SH-SY5Y (cell line): ENCODE measurements around the gene FAM124B.

Experiments used
- GATA2 ChIP-seq: IDR thresholded peaks from 2 replicates; pipeline ENCODE4 v1.6.1; 2011; ENCODE audit warnings: mild to moderate bottlenecking, low read depth, low read length
- GATA3 ChIP-seq: IDR thresholded peaks from 2 replicates; pipeline ENCODE4 v1.6.1; 2011; ENCODE audit warnings: low read depth, mild to moderate bottlenecking, low read length, moderate library complexity

Gene FAM124B

DNA sequence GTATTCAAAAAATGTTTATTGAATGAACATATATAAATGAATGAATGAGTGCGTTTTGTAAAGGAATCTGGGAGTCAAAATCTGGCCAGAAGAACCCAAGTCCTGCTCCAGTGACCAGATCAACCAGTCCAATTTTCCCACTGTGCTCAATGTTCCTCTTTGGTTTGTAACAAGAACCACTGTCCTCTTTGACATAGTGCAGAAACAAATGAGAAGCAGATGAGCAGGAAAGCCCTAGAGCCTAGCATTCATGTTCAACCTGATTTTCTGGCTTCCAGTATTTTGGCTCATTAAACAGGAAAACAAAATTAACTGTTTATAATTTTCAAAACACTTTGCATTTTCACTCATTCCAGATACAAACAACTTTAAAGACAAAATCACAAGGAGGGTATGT lies 23.2 kb downstream of the FAM124B start:
- TF ChIP-seq GATA2 (no peak), GATA3 (no peak)

DNA sequence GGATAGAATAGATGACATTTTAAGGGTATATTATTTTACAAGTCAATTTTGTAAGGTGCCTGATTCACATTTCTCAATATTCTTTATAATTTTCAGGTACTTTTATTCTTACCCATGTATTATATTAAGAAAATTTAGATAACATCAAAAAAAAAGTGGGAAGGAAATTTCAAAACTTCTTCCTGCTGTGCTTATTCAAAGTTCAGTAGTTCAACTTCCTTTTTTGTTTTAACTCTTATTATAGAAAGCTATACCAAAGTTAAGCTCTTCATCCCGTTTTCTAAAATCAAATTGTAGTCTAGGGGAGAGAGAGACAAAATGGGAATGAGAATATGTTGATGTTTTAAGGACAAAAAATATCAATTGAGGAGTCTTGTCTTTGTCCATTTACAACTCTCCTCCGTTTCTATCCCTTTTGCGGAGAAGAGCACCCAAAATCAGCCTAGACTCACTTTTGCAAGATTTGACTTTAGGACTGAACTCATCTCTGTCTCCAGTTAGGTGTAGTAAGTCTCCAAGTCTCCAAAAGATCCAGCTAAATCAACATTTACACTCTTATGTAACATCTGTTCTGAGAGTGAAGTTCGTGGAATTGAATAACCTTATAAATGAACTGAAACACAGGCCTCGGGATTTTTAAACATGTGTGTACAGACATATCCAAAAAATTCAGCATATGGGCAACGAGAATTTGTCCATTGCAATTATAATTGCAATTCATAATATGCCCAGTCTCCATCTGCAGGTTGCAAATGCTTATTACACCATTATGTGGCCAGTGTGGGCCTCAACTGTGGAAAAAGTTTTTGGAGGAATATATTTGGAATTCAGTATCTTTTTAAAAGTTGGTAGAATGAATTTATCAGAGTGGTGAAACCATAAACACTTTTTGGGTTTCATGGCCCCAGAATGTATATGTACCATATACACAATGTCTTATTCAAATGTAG lies 23.9 kb downstream of the FAM124B start:
- TF ChIP-seq GATA3 (no peak), GATA2 (no peak)

DNA sequence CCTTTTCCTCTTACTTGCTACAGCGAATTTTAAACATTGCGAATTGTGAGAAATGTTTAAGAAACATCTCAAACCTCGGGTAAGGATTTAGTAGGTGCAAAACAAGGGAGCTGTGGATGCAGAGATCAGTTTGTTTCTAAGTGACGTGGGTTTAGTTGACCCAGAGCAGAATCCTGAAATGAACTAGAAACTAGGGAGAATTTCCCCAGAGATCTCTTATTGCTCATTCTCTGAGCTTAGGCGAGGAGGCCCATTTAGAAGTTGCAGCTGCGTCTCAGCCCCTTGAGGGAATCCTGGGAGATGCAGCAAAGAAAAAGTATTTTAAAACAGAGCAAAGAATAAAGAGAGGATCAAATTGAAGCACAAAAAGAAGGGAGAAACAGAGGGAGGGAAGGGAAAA lies 29.3 kb downstream of the FAM124B start:
- no peak for TF ChIP-seq GATA2

DNA sequence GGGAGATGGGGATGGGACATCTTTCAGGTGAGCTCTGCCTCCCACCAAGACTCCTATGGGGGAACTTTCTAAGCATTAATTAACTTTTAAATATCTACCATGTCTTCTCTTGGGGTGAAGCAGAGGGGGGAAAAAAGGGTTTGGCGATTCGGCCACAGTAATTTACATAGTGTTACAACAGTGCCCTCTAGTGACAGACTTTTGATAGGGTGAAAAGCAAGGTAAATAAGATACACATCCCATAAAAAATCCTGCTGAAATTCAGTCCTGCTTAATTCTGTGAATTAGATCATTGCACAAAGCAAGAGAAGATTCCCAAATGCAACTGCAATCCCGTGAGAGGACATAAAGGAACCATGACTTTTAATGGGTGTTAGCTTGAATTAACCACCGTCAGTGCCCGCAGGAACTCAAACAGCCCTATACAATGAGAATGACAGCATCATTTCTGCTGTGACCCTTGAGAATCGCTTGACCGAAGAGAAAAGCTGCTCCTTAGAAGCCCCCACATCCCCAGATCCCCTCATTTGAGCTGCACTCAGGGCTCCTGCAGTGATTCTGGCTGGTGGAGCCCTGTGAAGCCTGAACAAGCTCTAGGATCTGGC lies 32.8 kb downstream of the FAM124B start:
- TF ChIP-seq GATA3 (no peak), GATA2 (no peak)

DNA sequence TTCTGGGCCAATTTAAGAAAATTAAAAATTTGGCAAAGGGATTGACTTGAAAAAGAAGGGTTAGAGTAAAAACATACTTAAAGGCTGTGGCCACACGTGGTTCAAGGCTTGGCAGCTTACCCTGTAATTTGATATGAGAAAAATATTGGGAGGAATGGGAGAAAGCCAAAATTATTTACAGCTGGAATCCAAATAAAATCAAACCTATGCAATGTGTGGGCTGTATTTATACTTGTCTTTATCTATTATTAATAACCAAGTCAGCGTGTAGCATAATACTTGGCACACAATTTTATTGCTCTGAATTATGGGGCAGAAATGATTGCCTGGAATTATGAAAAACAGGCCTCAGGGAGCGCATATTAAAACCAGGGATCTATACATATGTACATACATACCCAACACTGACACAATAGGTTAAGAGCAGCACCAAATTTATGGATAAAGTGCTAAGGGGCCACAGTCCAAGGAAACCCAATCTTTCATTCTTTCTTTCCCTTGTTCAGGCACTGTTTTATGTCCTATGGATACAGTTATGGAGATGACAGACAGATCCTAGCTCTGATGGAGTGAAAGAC lies 35.6 kb downstream of the FAM124B start:
- no peak for TF ChIP-seq GATA2
- no peak for TF ChIP-seq GATA3

DNA sequence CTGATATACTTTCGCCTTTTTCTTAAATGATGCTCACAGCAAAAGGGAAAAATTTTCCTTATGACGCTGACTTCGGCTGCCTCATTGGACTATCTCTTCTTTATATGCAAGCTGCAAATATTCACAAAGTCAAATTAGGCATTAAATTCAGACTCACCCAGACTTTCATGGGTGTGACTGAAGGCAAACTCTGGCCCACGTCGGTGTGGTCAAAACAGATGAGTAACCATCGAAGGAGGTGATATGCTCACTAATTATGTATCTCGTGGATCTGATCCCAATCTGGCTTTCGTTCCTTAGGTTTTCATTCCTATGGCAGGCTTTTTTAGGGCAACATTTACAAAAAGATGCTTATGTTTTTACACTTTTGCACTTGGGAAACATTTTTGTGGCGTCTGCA lies 36.6 kb downstream of the FAM124B start:
- no peak for TF ChIP-seq GATA3
- TF ChIP-seq GATA2: no peak

DNA sequence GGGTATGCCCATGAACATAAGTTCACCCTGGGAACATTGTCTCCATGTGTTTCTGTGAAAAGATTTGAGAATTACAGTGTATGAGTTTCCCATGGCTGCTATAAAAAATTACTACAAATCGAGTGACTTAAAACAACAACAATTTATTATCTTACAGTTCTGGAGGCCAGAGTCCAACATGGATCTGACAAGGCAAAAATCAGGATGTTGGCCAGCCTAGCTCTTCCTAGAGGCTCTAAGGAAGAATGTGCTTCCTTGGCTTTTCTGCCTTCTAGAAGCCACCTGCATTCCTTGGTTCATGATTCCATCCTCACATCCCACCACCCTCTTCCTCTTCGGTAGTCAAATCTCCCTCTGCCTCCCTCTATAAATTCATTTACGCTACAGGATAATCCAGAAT lies 38.6 kb downstream of the FAM124B start:
- TF ChIP-seq GATA2 (no peak), GATA3 (no peak)

DNA sequence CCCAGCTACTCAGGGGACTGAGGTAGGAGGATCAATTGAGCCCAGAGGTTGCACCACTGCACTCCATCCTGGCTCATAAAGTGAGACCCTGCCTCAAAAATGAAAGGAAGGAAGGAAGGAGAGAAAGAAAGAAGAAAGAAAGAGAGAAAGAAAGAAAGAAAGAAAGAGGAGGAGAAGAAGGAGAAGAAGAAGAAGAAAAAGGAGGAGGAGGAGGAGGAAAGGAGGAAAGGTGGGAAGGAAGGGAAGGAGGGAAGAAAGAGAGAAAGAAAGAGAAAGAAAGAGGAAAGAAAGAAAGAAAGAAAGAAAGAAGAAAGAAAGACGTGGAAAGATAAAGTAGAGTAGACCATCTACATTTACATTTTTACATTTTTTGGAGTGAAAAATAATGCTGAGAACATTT lies 39.8 kb downstream of the FAM124B start:
- TF ChIP-seq GATA2 (no peak), GATA3 (no peak)

DNA sequence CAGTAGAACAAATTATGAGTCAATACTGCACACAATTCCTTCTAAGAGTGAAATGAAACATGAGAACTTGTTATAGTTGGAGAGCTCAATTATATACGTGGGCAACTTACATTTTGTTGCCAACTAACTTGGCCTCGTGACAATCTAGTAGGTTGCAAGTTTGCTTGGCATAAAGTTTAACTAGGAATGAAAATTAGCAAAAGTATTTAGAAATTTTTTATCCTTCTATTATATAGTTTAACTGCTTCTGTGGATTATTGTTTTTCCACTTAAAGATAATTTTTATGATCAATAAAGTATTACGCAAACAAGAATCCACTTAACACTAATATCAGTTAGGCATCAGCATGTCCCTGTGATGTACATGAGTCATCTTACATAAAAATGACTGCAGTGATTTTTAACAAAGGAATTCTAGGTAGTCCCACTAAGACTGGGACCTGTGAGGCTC lies 41.1 kb downstream of the FAM124B start:
- TF ChIP-seq GATA2: no peak
- TF ChIP-seq GATA3: no peak

DNA sequence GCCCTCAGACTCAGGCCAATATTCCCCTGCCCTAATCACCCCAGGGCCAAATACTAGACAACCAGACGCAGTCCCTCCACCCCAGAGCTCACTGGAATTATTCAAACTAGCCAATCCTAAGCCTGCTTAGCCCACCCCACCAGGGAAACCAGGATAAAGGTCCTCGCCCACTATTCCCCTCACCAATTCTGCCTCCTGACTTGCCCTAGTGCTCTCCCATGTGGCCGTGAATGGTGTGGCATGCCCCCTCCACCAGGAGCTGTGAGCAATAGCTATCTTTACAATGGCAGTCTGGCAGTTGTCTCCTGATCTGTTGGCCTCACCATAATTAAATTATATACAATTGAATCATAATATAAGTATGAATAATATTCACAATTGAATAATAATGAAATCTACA lies 42.3 kb downstream of the FAM124B start:
- no peak for TF ChIP-seq GATA2
- TF ChIP-seq GATA3: no peak

DNA sequence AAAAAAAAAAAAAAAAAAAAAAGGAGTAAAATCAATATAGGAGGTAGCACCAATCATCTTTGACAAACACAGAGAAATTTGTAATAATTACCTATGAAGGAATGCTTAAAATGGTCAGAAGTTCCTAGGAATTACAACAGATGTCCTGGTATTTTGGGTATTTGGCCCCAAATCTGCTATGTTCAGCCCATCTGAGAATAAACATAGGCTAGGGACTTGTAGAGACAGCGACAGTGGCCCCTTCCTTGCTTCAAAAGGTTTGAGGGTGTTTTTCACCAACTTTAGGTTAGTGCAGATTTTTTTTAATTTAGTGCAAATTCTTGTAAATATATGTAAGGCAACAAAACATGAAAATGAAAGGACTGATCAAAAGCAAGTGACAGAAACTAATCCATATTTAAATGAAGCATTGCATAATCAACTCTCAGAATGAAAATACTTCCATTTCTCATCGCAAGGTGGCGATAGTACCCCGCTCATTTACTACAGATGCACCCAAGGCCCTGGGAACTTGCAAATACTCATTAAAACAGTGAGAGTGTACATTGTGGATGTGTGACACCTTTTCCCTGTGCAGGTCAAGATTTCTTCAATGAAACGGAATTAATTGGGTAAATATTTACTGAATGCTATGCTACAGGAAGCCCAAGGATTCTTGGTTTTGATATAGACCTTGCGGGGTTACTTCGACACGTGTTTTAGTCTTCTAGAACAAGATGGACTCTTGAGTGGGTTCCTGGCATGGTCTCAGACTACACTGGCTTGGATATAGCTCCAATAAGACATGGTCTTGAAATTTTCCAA lies 44.6 kb downstream of the FAM124B start:
- TF ChIP-seq GATA3: no peak
- no peak for TF ChIP-seq GATA2

DNA sequence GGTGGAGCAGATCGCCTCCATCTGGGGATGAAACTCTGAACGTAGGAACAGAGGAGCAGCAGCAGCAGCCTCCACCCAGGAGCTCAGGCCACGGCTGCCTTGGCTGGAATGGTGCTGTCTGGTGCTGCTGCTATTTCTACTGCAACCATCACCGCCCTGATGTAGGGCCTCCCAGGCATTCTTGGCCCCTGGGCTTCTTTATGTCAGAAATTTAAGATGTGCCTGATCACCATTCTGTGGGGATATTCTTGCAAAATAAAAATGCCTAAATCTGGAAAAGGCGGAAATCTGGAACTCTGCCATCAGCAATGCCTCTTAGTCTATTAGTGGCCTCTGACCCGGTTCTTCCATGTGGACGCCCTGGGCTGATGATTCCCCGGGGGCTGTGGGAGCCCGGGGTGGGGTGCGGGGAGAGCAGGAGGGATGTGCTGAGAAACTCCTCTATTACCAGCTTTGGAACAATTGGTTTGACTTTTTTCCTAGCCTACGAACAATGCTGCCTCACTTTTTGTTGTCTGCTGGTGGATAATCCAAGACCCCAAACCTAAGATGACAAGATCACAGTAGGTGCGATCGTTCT lies 47.2 kb downstream of the FAM124B start:
- TF ChIP-seq GATA3 (no peak), GATA2 (no peak)

DNA sequence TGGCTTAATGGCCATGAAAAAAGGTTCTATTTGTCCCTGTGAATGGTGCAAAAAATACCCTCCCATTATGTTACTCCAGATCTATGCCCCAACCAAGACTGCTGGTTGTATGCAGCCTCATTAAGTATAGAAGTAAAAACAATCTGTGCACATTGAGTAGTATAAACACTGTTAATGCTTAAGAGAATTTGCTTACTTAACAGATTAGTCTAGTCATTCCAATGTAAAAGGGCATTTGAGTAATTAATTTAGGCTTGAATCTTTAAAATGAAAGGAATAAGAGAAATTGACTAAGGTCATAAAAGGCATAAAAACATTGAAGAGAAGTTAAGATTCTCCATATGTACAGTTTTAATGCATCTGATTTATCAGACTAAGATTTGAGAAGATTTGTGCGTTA lies 51.2 kb downstream of the FAM124B start:
- TF ChIP-seq GATA3: no peak
- TF ChIP-seq GATA2: no peak

DNA sequence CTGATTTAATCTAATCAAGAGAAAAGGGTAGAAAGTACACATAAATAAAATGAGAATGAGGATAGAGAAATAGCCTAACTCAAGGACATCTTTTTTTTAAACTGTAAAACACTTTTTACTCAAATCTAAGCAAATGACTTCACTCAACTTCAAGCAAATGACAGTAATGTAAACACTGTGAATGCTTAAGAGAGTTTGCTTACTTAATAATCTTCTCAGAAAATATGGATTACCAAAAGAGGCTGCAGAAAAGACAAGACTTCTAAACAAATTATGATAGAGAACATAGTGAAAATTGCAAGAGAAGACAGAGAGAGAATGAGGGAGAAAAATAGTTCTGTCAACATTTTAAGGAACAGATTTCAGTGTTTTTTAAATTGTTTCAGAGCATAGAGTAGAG lies 52.5 kb downstream of the FAM124B start:
- no peak for TF ChIP-seq GATA2
- TF ChIP-seq GATA3: no peak
